Measurements from ENCODE around the gene CCL28. TPM values are rescaled to one million over a fixed set of nuclear protein-coding genes. Genes with fewer than 3 reads are reported as not detected.

CCL28 gene
- total and polyA plus RNA-seq, 9 of the 15 experiments (the other 6 are each of a cell fraction or from before 2014, with no cell fraction given), result not detected

- TF ChIP-seq GABPB1 (CRISPR knock-in tag; IDR thresholded peaks at IDR 0.05) (no peak), TFE3 (CRISPR knock-in tag; IDR thresholded peaks at IDR 0.05) (no peak), ZBTB33 (CRISPR knock-in tag; IDR thresholded peaks at IDR 0.05) (no peak), ZNF143 (CRISPR knock-in tag; IDR thresholded peaks at IDR 0.05) (no peak), ZNF586 (CRISPR knock-in tag; conservative IDR thresholded peaks at IDR 0.05) (no peak), PML (IDR thresholded peaks at IDR 0.05; ENCODE audit: low read length) (peak; percentile 71; the same call in 1 of the 2 replicates), GTF2E2 (tag; IDR thresholded peaks at IDR 0.05) (0 out of 2 replicates have a peak, but pooled peaks have one; percentile 39), JUN (IDR thresholded peaks at IDR 0.05; ENCODE audit: borderline replicate concordance, low read depth, low read length) (peak; percentile 90), JUN (CRISPR knock-in tag; IDR thresholded peaks at IDR 0.05; ENCODE audit: borderline replicate concordance) (0 out of 2 replicates have a peak, but pooled peaks have one; percentile 45), HNRNPUL1 (IDR thresholded peaks at IDR 0.05; ENCODE audit: low read length) (no peak), SMARCE1 (IDR thresholded peaks at IDR 0.05) (peak; percentile 95), ZNF347 (CRISPR knock-in tag; IDR thresholded peaks at IDR 0.05; ENCODE audit: low read depth) (no peak), PRMT5 (CRISPR knock-in tag; IDR thresholded peaks at IDR 0.05) (no peak), HDAC2 (IDR thresholded peaks at IDR 0.05) (peak; percentile 84; the same call in 1 of the 2 replicates), SMAD4 (CRISPR knock-in tag; conservative IDR thresholded peaks at IDR 0.05) (no peak), RAD51 (IDR thresholded peaks at IDR 0.05; ENCODE audit: borderline replicate concordance, low read depth) (no peak), NCOA6 (IDR thresholded peaks at IDR 0.05) (no peak), ZNF12 (CRISPR knock-in tag; IDR thresholded peaks at IDR 0.05) (no peak)
- TF ChIP-seq, protein P1, sequence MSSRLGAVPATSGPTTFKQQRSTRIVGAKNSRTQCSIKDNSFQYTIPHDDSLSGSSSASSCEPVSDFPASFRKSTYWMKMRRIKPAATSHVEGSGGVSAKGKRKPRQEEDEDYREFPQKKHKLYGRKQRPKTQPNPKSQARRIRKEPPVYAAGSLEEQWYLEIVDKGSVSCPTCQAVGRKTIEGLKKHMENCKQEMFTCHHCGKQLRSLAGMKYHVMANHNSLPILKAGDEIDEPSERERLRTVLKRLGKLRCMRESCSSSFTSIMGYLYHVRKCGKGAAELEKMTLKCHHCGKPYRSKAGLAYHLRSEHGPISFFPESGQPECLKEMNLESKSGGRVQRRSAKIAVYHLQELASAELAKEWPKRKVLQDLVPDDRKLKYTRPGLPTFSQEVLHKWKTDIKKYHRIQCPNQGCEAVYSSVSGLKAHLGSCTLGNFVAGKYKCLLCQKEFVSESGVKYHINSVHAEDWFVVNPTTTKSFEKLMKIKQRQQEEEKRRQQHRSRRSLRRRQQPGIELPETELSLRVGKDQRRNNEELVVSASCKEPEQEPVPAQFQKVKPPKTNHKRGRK (tag; IDR thresholded peaks at IDR 0.05), result no peak
- TF ChIP-seq, protein P2, sequence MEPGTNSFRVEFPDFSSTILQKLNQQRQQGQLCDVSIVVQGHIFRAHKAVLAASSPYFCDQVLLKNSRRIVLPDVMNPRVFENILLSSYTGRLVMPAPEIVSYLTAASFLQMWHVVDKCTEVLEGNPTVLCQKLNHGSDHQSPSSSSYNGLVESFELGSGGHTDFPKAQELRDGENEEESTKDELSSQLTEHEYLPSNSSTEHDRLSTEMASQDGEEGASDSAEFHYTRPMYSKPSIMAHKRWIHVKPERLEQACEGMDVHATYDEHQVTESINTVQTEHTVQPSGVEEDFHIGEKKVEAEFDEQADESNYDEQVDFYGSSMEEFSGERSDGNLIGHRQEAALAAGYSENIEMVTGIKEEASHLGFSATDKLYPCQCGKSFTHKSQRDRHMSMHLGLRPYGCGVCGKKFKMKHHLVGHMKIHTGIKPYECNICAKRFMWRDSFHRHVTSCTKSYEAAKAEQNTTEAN (CRISPR knock-in tag; IDR thresholded peaks at IDR 0.05), result no peak
- TF ChIP-seq, protein P3, sequence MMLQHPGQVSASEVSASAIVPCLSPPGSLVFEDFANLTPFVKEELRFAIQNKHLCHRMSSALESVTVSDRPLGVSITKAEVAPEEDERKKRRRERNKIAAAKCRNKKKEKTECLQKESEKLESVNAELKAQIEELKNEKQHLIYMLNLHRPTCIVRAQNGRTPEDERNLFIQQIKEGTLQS (IDR thresholded peaks at IDR 0.05), result peak; percentile 96
- TF ChIP-seq, protein P3 (CRISPR knock-in tag; conservative IDR thresholded peaks at IDR 0.05), result peak; percentile 72; the same call in 1 of the 2 replicates
These were observed 4.0 kb upstream of the CCL28 start (continued) for GRCh38 chr5:43415935-43416802.
